Keratinocyte (primary cell): ENCODE measurements around the gene ANKRD55.

Experiments used
- EZH2 ChIP-seq: IDR thresholded peaks from one replicate; pipeline ENCODE4 v1.6.1; 2012; ENCODE audit warnings: inconsistent platforms, mild to moderate bottlenecking, low read length, moderate library complexity
- TF ChIP-seq, protein P1 (sequence below), 3 experiments: IDR thresholded peaks in 1 of 3; conservative IDR thresholded peaks in 1 of 3; optimal IDR thresholded peaks in 1 of 3; 2 replicates in 2 of 3; 3 replicates in 1 of 3; pipeline versions ENCODE3 to v1.5.1; 2011; ENCODE audit warnings: low read length in 3 of 3, mild to moderate bottlenecking in 3 of 3, moderate library complexity in 2 of 3, control low read depth in 1 of 3, inconsistent platforms in 1 of 3; ENCODE audit not compliant: insufficient read depth in 2 of 3; ENCODE audit errors: extremely low read depth in 1 of 3

DNA sequence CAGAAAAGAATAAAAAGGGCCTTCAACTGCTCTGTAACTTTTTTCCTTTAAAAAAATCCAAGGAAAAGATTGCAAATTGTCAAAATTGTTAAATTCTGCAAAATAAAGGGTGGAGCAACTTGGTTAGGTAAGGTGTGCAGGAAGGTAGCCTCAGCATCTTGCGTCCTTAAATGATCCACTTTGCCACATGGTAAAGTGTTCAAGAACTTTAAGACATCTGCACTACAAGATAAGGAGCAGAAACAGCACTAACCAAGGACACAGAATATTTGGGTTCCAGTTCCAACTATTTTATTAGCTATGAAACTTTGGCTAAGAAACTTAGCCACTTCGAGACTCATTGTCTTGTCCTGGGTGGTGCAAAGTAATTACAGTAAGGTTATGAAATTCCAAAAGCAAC is 53.7 kb downstream of the ANKRD55 start:
- TF ChIP-seq, protein P1, sequence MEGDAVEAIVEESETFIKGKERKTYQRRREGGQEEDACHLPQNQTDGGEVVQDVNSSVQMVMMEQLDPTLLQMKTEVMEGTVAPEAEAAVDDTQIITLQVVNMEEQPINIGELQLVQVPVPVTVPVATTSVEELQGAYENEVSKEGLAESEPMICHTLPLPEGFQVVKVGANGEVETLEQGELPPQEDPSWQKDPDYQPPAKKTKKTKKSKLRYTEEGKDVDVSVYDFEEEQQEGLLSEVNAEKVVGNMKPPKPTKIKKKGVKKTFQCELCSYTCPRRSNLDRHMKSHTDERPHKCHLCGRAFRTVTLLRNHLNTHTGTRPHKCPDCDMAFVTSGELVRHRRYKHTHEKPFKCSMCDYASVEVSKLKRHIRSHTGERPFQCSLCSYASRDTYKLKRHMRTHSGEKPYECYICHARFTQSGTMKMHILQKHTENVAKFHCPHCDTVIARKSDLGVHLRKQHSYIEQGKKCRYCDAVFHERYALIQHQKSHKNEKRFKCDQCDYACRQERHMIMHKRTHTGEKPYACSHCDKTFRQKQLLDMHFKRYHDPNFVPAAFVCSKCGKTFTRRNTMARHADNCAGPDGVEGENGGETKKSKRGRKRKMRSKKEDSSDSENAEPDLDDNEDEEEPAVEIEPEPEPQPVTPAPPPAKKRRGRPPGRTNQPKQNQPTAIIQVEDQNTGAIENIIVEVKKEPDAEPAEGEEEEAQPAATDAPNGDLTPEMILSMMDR (optimal IDR thresholded peaks at IDR 0.05 in 1 of 3, IDR thresholded peaks at IDR 0.05 in 1 of 3, conservative IDR thresholded peaks at IDR 0.05 in 1 of 3; ENCODE audit: extremely low read depth in 1 of 3, insufficient read depth in 2 of 3, low read length in 3 of 3): no peak
- TF ChIP-seq EZH2: no peak
